Adipocyte (in vitro differentiated cells): ENCODE data around the gene DIP2A.

Source experiments
- DNase-seq: peaks from one replicate; pipeline ENCODE4 v3.0.0-alpha.2; 2015; ENCODE audit warnings: low read depth
- H3K27me3 ChIP-seq: replicated peaks from 2 replicates; pipeline ENCODE4 v1.7.0; 2013; ENCODE audit warnings: mild to moderate bottlenecking, low read length, moderate library complexity; ENCODE audit not compliant: control insufficient read depth, insufficient read depth
- H3K36me3 ChIP-seq: 2 replicates; pipeline ENCODE4 v1.7.0; 2013; ENCODE audit warnings: low read length, mild to moderate bottlenecking, moderate library complexity; ENCODE audit not compliant: control insufficient read depth, insufficient read depth, severe bottlenecking
- H3K4me1 ChIP-seq: 2 replicates; pipeline ENCODE4 v1.7.0; 2013; ENCODE audit warnings: mild to moderate bottlenecking, low read length, moderate library complexity; ENCODE audit not compliant: control insufficient read depth, insufficient read depth
- H3K4me3 ChIP-seq: 2 replicates; pipeline ENCODE4 v1.7.0; 2013; ENCODE audit warnings: mild to moderate bottlenecking, low read length, moderate library complexity
- H3K9ac ChIP-seq: 2 replicates; pipeline ENCODE4 v1.7.0; 2013; ENCODE audit warnings: mild to moderate bottlenecking, low read length, moderate library complexity
- H3K9me3 ChIP-seq: 2 replicates; pipeline ENCODE4 v1.7.0; 2013; ENCODE audit warnings: mild to moderate bottlenecking, low read length, moderate library complexity; ENCODE audit not compliant: control insufficient read depth

DIP2A gene

DNA sequence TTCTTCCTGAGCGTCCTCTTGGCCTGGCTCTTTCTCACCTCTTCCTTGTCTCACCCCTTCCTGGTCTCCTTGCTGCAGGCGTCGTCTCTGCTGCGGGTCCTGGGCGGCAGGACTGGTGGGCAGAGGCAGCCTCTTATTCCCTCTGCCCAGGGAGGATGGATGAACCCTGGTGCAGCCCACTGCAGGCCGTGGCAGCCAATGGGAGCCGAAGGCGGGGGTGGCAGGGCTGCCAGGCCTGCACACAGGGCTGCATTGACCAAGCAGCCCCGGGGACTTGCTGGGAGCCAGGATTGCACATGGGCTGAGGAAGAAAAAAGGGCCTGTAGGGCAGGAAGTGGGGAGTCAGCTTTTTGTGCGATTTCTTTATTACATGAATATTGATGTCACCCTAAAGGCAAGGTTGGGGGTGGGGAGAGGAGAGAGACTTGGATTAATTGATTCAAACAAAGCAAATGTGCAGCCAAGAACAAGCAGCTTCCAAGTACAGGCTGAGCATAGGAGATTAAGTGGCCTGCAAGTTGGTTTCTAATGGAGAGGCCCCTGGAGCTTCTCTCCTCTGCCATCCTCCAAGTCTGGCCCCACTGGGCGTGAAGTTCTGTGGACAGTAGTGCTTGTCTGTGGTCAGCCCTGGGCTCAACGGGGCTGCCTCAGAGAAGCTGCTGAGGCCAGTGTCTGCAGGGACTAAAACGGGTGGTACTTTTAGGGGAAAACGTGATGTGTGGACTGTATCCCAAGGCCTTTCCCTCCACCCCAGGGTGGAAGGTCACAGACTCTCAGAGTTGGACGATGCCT, 146.5 kb downstream of the DIP2A start, which contains the start of gene S100B:
S100B (minus strand) TSS at position 108 of the 792 bp plus-strand sequence. CDS start 2,667 bp downstream, outside the sequence.
- no peak for DNase-seq
- peak within 1 kb of the TSS; percentile 44 for H3K4me3 ChIP-seq

DNA sequence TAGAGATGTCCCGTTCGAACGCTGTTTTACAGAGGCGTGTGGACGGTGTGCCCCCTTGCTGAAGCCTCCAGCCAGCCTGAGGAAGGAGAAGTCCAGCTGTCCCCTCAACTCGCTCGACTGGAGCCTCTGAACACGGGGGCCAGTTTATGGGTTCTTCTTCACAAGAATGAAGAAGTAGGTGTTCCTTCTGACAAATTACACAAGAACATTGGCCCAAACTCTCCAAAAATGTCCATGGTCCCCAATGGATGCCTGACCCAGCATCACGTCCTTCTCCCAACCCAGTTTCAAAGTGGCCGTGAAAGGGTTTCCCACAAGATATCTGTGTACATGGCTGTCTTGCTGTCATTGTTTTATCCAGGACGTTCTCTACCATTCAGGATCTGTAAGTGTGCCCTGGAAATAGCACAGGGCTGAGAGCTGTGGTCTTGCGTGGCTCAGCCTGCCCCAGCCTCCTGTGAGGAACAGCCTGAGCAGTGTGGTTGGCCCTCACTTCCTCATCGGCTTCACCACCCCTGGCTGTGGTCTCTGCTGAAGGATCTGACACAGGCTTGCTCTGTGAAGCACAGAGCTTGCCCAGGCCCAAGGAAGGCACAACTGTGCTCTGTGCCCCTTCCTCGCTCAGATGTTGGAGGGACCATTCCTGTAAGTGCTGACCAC, 147.2 kb downstream of the DIP2A start:
- DNase-seq = no peak
- peaks cover 8% of the 10 kb centered on the region for H3K9me3 ChIP-seq

More for the DNA sequence above, 146.5 kb downstream of the DIP2A start, which contains the start of gene S100B:
- peaks cover 22% of the 10 kb centered on the region for H3K27me3 ChIP-seq
- H3K9me3 ChIP-seq = peaks cover under 1% of the 10 kb centered on the region
- no peak within 1 kb of the TSS for H3K9ac ChIP-seq
- H3K4me1 ChIP-seq = peaks cover 5% of the 10 kb centered on the region
- no peaks in the 10 kb centered on the region for H3K36me3 ChIP-seq

DNA sequence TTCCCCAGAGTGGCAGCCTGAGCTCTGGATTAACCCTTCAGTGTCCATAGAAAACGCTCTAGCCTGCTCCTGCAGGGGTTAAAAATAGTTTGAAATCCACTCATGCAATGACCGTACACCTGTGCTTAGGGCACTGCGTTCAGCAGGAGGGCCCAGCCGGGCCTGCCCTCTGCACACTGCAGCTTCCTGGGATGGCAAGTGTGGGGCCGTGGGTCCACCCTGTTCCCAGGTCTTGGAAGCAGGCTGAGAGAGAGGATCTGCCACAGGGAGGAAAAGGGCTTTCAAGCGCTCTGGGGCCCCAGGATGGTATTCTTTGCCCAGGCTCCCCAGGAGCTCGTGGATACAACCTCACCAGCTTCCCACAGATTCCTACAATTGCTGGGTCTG, 147.7 kb downstream of the DIP2A start:
- peaks cover 5% of the 10 kb centered on the region for H3K4me1 ChIP-seq
- H3K27me3 ChIP-seq = peaks cover 22% of the 10 kb centered on the region
- DNase-seq = no peak
- H3K9me3 ChIP-seq = peaks cover 8% of the 10 kb centered on the region
- no peak overlapping the region for H3K9ac ChIP-seq
- H3K4me3 ChIP-seq = no peak overlapping the region
- no peaks in the 10 kb centered on the region for H3K36me3 ChIP-seq

More for the DNA sequence above, 147.2 kb downstream of the DIP2A start:
- Histone ChIP-seq H3K4me3 (no peak overlapping the region), H3K9ac (no peak overlapping the region), H3K36me3 (no peaks in the 10 kb centered on the region), H3K27me3 (peaks cover 22% of the 10 kb centered on the region), H3K4me1 (peaks cover 5% of the 10 kb centered on the region)

DNA sequence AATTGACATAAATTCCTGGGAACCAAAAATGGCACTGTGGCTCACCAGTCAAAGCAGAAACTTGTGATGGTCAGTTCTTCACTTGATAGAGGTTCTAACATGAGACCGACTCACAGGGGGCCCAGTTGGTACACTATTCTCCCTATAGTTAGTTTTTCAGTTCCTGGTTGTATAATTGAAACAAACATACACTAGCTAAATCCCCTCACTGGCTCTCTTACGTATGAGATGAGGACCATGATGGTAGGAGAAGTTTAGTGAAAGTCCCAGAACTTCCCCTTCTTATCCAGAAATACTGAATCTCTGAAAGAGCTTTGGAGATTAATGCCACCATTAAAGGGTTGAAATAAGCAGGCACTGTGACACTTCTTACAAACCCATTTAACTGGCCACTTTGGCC, 148.9 kb downstream of the DIP2A start:
- DNase-seq = no peak
- peaks cover 8% of the 10 kb centered on the region for H3K9me3 ChIP-seq
- no peak overlapping the region for H3K4me3 ChIP-seq
- H3K36me3 ChIP-seq = no peaks in the 10 kb centered on the region
- peaks cover 22% of the 10 kb centered on the region for H3K27me3 ChIP-seq
- H3K4me1 ChIP-seq = peaks cover 5% of the 10 kb centered on the region
- H3K9ac ChIP-seq = no peak overlapping the region

DNA sequence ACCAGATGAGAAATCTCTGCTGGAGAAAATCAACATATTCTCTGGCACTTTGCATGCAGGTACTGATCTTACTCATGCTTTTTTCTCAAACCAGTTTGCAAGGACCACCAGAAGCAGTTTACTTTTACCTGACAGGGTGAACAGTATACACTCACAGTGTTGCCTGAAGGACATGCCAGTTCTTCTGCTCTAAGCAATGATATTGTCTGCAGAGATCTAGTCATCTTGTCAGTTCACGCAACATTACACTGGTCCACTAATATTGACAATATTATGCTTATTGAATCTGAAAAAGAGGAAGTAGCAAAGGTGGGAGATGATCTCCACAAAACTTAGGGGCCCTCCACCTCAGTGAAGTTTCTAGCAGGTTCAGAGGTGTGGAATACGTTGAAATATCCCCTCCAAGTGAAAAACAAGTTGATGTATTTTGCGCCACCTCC, 150.0 kb downstream of the DIP2A start:
- peaks cover 5% of the 10 kb centered on the region for H3K4me1 ChIP-seq
- no peak for DNase-seq
- H3K27me3 ChIP-seq = peaks cover 22% of the 10 kb centered on the region
- H3K4me3 ChIP-seq = no peak overlapping the region
- H3K9ac ChIP-seq = no peak overlapping the region
- peaks cover 8% of the 10 kb centered on the region for H3K9me3 ChIP-seq
- H3K36me3 ChIP-seq = no peaks in the 10 kb centered on the region

DNA sequence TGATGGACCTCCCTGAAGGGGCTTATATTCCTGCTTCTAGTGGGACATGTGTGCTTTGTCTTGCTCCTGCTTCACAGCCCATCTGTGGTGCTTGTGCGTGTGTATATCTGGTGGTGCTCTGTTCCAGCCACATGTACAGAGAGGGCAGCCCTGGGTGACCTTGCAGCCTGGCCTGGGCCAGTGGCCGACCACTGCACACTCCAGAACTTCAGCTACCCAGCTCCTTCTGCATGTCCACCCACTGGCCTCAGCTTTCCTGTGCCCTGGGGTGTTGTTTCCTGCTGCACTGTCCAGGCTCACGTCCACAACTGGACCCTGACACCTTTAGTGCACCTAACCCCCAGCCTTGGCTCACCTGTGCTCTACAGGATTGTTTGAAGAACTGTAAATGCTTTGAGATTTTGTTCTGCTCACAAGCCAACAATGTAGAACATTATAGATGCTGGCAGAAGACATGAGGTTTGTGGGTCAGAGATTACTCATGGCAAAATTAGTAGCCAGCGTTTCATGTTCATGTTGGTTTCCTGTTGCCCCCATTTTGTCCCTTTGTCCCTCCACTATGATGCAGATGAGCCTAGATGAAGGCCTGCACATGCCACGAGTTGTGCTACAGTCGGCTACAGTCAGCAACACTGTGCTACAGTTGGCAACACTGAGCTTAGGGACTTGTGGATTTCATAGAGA, 151.5 kb downstream of the DIP2A start:
- H3K36me3 ChIP-seq = no peaks in the 10 kb centered on the region
- no peak for DNase-seq
- H3K4me1 ChIP-seq = peaks cover 5% of the 10 kb centered on the region
- no peak overlapping the region for H3K9ac ChIP-seq
- H3K4me3 ChIP-seq = no peak overlapping the region
- peaks cover 22% of the 10 kb centered on the region for H3K27me3 ChIP-seq
- H3K9me3 ChIP-seq = peaks cover 8% of the 10 kb centered on the region

DNA sequence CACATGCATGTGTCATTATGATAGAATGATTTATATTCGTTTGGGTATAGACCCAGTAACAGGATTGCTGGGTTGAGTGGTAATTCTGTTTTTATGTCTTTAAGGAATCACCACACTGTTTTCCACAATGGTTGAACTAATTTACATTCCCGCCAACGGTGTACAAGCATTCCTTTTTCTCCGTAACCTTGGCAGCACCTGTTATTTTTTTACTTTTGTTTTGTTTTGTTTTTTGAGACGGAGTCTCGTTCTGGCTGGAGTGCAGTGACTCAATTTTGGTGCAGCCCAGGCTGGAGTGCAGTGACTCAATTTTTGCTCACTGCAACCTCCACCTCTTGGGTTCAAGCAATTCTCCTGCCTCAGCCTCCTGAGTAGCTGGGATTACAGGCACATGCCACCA, 154.7 kb downstream of the DIP2A start:
- Histone ChIP-seq H3K27me3 (peaks cover 11% of the 10 kb centered on the region), H3K4me3 (no peak overlapping the region), H3K9ac (no peak overlapping the region), H3K4me1 (no peaks in the 10 kb centered on the region), H3K36me3 (no peaks in the 10 kb centered on the region), H3K9me3 (peaks cover 8% of the 10 kb centered on the region)
- no peak for DNase-seq

DNA sequence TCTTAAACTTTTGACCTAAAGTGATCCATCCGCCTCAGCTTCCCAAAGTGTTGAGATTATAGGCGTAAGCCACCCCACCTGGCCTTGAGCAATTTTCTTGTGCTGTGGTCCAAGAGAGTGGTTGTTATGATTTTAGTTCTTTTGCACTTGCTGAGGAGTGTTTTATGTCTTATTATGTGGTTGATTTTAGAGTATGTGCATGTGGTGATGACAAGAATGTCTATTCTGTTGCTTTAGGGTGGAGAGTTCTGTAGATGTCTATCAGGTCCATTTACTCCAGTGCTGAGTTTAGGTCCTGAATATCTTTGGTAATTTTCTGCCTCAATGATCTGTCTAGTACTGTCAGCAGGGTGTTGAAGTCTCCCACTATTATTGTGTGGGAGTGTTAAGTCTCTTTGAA, 157.4 kb downstream of the DIP2A start:
- H3K9ac ChIP-seq = no peak overlapping the region
- H3K36me3 ChIP-seq = no peaks in the 10 kb centered on the region
- no peak overlapping the region for H3K4me3 ChIP-seq
- no peak for DNase-seq
- no peaks in the 10 kb centered on the region for H3K27me3 ChIP-seq
- peaks cover 3% of the 10 kb centered on the region for H3K9me3 ChIP-seq
- H3K4me1 ChIP-seq = no peaks in the 10 kb centered on the region

DNA sequence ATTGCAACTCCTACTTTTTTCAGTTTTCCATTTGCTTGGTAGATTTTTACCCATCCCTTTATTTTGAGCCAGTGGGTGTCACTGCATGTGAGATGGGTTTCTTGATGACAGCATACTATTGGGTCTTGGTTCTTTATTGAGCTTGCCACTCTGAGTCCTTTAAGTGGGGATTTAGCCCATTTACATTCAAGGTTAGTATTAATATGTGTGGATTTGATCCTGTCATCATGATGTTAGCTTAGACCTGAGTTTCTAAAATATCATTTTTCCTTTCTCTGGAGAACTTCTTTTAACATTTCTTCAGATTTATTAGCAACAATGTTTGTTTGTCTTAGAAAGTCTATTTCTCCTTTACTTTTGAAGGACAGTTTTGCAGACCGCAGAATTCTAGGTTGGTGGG, 158.0 kb downstream of the DIP2A start:
- DNase-seq = no peak
- Histone ChIP-seq H3K9me3 (peaks cover 3% of the 10 kb centered on the region), H3K27me3 (no peaks in the 10 kb centered on the region), H3K4me1 (no peaks in the 10 kb centered on the region), H3K9ac (no peak overlapping the region), H3K4me3 (no peak overlapping the region), H3K36me3 (no peaks in the 10 kb centered on the region)

DNA sequence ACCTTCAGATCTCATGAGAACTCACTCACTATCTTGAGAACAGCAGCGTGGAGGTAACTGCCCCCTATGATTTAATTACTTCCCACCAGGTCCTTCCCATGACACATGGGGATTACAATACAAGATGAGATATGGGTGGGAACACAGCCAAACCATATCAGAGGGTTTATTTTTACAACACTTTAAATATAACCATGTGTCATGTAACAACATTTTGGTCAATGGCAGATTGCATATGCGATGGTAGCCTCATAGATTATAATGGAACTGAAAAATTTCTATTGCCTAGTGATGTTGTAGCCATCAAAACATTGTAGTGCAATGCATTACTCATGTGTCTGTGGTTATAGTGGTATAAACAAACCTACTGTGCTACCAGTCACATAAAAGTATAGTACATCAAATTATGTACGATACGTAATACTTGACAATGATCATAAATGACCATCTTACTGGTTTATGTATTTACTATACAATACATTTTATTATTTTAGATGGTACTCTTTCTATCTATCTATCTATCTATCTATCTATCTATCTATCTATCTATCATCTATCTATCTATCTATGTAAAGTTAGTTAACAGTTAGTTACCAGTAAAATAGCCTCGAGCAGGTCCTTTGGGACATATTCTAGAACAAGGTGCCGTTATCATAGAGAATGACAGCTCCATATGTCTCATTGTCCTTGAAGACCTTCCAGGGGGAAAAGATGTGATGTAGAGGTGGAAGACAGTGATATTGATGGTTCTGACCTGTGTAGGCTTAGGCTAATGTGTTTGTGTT, 158.8 kb downstream of the DIP2A start:
- H3K27me3 ChIP-seq = no peaks in the 10 kb centered on the region
- no peaks in the 10 kb centered on the region for H3K4me1 ChIP-seq
- DNase-seq = no peak
- no peak overlapping the region for H3K9ac ChIP-seq
- H3K9me3 ChIP-seq = peaks cover 3% of the 10 kb centered on the region
- H3K4me3 ChIP-seq = no peak overlapping the region
- H3K36me3 ChIP-seq = no peaks in the 10 kb centered on the region
